ENCODE measurements around the gene TSPAN4. TPM values are rescaled to one million over a fixed set of nuclear protein-coding genes. Genes with fewer than 3 reads are reported as not detected.

TSPAN4 gene
- total RNA-seq, 3 donors from 2014 or later (not counting 1 experiment from before 2014, with no cell fraction given), result 11.2 to 18.6 (median 14.6) TPM

GRCh38 chr11:834371-835316 lies 8.0 kb upstream of the TSPAN4 start:
- TF ChIP-seq CTCF (IDR thresholded peaks at IDR 0.05), result no peak
- Mint-ChIP-seq H3K27ac (peak overlapping the region in 1 of 2 donors; percentile 48), H3K4me1 (peaks cover 7 to 29% of the 10 kb centered on the region in 2 donors), H3K27me3 (ENCODE audit: low read depth in 2 of 2) (peaks cover 8 to 16% of the 10 kb centered on the region in 2 donors), H3K4me3 (peak overlapping the region; percentile 62), H3K9me3 (no peaks in the 10 kb centered on the region), H3K36me3 (no peaks in the 10 kb centered on the region)
- H3K9me3 ChIP-seq (ENCODE audit: control insufficient read depth, insufficient read depth, low read length), result no peaks in the 10 kb centered on the region
- no peak overlapping the region for H3K4me3 ChIP-seq (ENCODE audit: low read length)
- H3K4me1 ChIP-seq (ENCODE audit: control insufficient read depth, insufficient read depth, low read length), result peaks cover 82% of the 10 kb centered on the region
- H3K27ac ChIP-seq (ENCODE audit: low read length), result no peak overlapping the region
- ATAC-seq, result peak in 1 of 3 donors; percentile 29
- peak in 1 of 2 donors; percentile 32 for DNase-seq
- intact Hi-C loops (cut with micrococcal nuclease), result no loop called here
- H3K36me3 ChIP-seq (ENCODE audit: control insufficient read depth, insufficient read depth, low read length), result peaks cover 14% of the 10 kb centered on the region
- peaks cover 4% of the 10 kb centered on the region for H3K27me3 ChIP-seq (ENCODE audit: control insufficient read depth, insufficient read depth, low read length)
- WGBS (ENCODE audit: insufficient coverage), result 41% methylated on average over 31 of the region's 31 CpGs

- H3K27me3 ChIP-seq (ENCODE audit: control insufficient read depth, insufficient read depth, low read length), result no peaks in the 10 kb centered on the region
- 97% methylated on average over 14 of the region's 14 CpGs for WGBS (ENCODE audit: insufficient coverage)
- no peak overlapping the region for H3K27ac ChIP-seq (ENCODE audit: low read length)
- H3K36me3 ChIP-seq (ENCODE audit: control insufficient read depth, insufficient read depth, low read length), result peaks cover 23% of the 10 kb centered on the region
- peaks cover 7 to 33% of the 10 kb centered on the region in 2 donors for H3K4me1 Mint-ChIP-seq
- ATAC-seq (no peak), DNase-seq (no peak)
- TF ChIP-seq CTCF (IDR thresholded peaks at IDR 0.05), result no peak
- H3K27me3 Mint-ChIP-seq (ENCODE audit: low read depth in 2 of 2), result peaks cover 6 to 8% of the 10 kb centered on the region in 2 donors
- H3K36me3 Mint-ChIP-seq, result no peaks in the 10 kb centered on the region
- H3K9me3 ChIP-seq (ENCODE audit: control insufficient read depth, insufficient read depth, low read length), result no peaks in the 10 kb centered on the region
- H3K4me3 ChIP-seq (ENCODE audit: low read length), result no peak overlapping the region
- intact Hi-C loops (cut with micrococcal nuclease), result no loop called here
- peaks cover 80% of the 10 kb centered on the region for H3K4me1 ChIP-seq (ENCODE audit: control insufficient read depth, insufficient read depth, low read length)
- H3K27ac Mint-ChIP-seq, result no peak overlapping the region
- no peak overlapping the region for H3K4me3 Mint-ChIP-seq
- no peaks in the 10 kb centered on the region for H3K9me3 Mint-ChIP-seq
Measured at GRCh38 chr11:836274-836673, 6.4 kb upstream of the TSPAN4 start.

GRCh38 chr11:836700-837099 lies 6.0 kb upstream of the TSPAN4 start:
- peaks cover 2 to 3% of the 10 kb centered on the region in 2 donors for H3K27me3 Mint-ChIP-seq (ENCODE audit: low read depth in 2 of 2)
- Histone ChIP-seq H3K4me3 (ENCODE audit: low read length) (no peak overlapping the region), H3K9me3 (ENCODE audit: control insufficient read depth, insufficient read depth, low read length) (no peaks in the 10 kb centered on the region), H3K4me1 (ENCODE audit: control insufficient read depth, insufficient read depth, low read length) (peaks cover 84% of the 10 kb centered on the region), H3K27ac (ENCODE audit: low read length) (no peak overlapping the region), H3K27me3 (ENCODE audit: control insufficient read depth, insufficient read depth, low read length) (no peaks in the 10 kb centered on the region), H3K36me3 (ENCODE audit: control insufficient read depth, insufficient read depth, low read length) (peaks cover 23% of the 10 kb centered on the region)
- DNase-seq (no peak), ATAC-seq (no peak)
- no peaks in the 10 kb centered on the region for H3K9me3 Mint-ChIP-seq
- no peak overlapping the region for H3K4me3 Mint-ChIP-seq
- no peak for TF ChIP-seq CTCF (IDR thresholded peaks at IDR 0.05)
- intact Hi-C loops (cut with micrococcal nuclease), result no loop called here
- peak overlapping the region in 1 of 2 donors; percentile 62 for H3K27ac Mint-ChIP-seq
- WGBS (ENCODE audit: insufficient coverage), result 83% methylated on average over 9 of the region's 9 CpGs
- H3K4me1 Mint-ChIP-seq, result peaks cover 7 to 30% of the 10 kb centered on the region in 2 donors
- no peaks in the 10 kb centered on the region for H3K36me3 Mint-ChIP-seq
